ENCODE measurements around the gene CARD8.
A peak's percentile ranks its signal among the peaks of the same experiment; 100 is the strongest.

The CARD8 gene

GRCh38 chr19:48169939-48170803 is 85.5 kb downstream of the CARD8 start, which contains the start of the genes LIG1 and ZSWIM9:
LIG1 (minus strand) TSS chr19:48170344; CDS start chr19:48165566, 4,778 bp downstream.
ZSWIM9 (plus strand) TSS chr19:48170680; CDS start chr19:48171803, 1,123 bp downstream.
- Histone ChIP-seq H3K27ac (ENCODE audit: low read depth, low read length) (peak within 1 kb of the TSS; percentile 77), H3K36me3 (ENCODE audit: insufficient read depth, low read length) (peaks cover 15% of the 10 kb centered on the region), H3K4me1 (ENCODE audit: insufficient read depth, low read length) (peaks cover 6% of the 10 kb centered on the region), H3K27me3 (ENCODE audit: control insufficient read depth in 1 of 2, insufficient read depth in 2 of 2, low read length in 2 of 2) (no peaks in the 10 kb centered on the region), H3K9me3 (ENCODE audit: low read length) (no peaks in the 10 kb centered on the region), H3K4me3 (ENCODE audit: low read depth in 1 of 2, low read length in 2 of 2) (peak within 1 kb of the TSS; percentile 86 to 98), H3K9ac (ENCODE audit: low read length) (peak within 1 kb of the TSS; percentile 69)

- no peak overlapping the region for H3K9ac ChIP-seq (ENCODE audit: low read length)
Measured at GRCh38 chr19:48169578-48169938, 86.2 kb downstream of the CARD8 start.

GRCh38 chr19:48168689-48169088 is 87.0 kb downstream of the CARD8 start:
- Histone ChIP-seq H3K27me3 (ENCODE audit: control insufficient read depth in 1 of 2, insufficient read depth in 2 of 2, low read length in 2 of 2) (no peaks in the 10 kb centered on the region), H3K9ac (ENCODE audit: low read length) (no peak overlapping the region), H3K4me1 (ENCODE audit: insufficient read depth, low read length) (peaks cover 6% of the 10 kb centered on the region), H3K4me3 (ENCODE audit: low read depth in 1 of 2, low read length in 2 of 2) (no peak overlapping the region), H3K9me3 (ENCODE audit: low read length) (no peaks in the 10 kb centered on the region), H3K27ac (ENCODE audit: low read depth, low read length) (peak overlapping the region; percentile 34), H3K36me3 (ENCODE audit: insufficient read depth, low read length) (peaks cover 1% of the 10 kb centered on the region)

More at GRCh38 chr19:48169578-48169938, 86.2 kb downstream of the CARD8 start:
- Histone ChIP-seq H3K4me1 (ENCODE audit: insufficient read depth, low read length) (peaks cover 6% of the 10 kb centered on the region), H3K27ac (ENCODE audit: low read depth, low read length) (no peak overlapping the region), H3K36me3 (ENCODE audit: insufficient read depth, low read length) (peaks cover 10% of the 10 kb centered on the region), H3K4me3 (ENCODE audit: low read depth in 1 of 2, low read length in 2 of 2) (peak overlapping the region; percentile 86 to 98), H3K27me3 (ENCODE audit: control insufficient read depth in 1 of 2, insufficient read depth in 2 of 2, low read length in 2 of 2) (no peaks in the 10 kb centered on the region), H3K9me3 (ENCODE audit: low read length) (no peaks in the 10 kb centered on the region)

GRCh38 chr19:48158210-48158790 is 97.4 kb downstream of the CARD8 start:
- Histone ChIP-seq H3K27ac (ENCODE audit: low read depth, low read length) (no peak overlapping the region), H3K9ac (ENCODE audit: low read length) (no peak overlapping the region), H3K9me3 (ENCODE audit: low read length) (no peaks in the 10 kb centered on the region), H3K36me3 (ENCODE audit: insufficient read depth, low read length) (no peaks in the 10 kb centered on the region), H3K4me1 (ENCODE audit: insufficient read depth, low read length) (no peaks in the 10 kb centered on the region), H3K27me3 (ENCODE audit: control insufficient read depth in 1 of 2, insufficient read depth in 2 of 2, low read length in 2 of 2) (no peaks in the 10 kb centered on the region), H3K4me3 (ENCODE audit: low read depth in 1 of 2, low read length in 2 of 2) (no peak overlapping the region)
